ENCODE data around the gene SLCO2A1.

The SLCO2A1 gene

GRCh38 chr3:133933097-133934024 lies 96.4 kb downstream of the SLCO2A1 start:
- DNase-seq (ENCODE audit: low spot score): no peak
- H3K9me3 Mint-ChIP-seq: no peaks in the 10 kb centered on the region
- H3K36me3 Mint-ChIP-seq (ENCODE audit: low read depth): no peaks in the 10 kb centered on the region
- no peak overlapping the region for H3K27ac Mint-ChIP-seq
- H3K4me1 Mint-ChIP-seq (ENCODE audit: low read depth): peaks cover 1% of the 10 kb centered on the region
- H3K4me3 Mint-ChIP-seq: no peak overlapping the region
- peaks cover 9% of the 10 kb centered on the region for H3K27me3 Mint-ChIP-seq (ENCODE audit: low read depth)

GRCh38 chr3:133932009-133932408 lies 97.7 kb downstream of the SLCO2A1 start:
- DNase-seq (ENCODE audit: low spot score): no peak
- Mint-ChIP-seq H3K27me3 (ENCODE audit: low read depth) (peaks cover 12% of the 10 kb centered on the region), H3K9me3 (no peaks in the 10 kb centered on the region), H3K36me3 (ENCODE audit: low read depth) (no peaks in the 10 kb centered on the region), H3K4me1 (ENCODE audit: low read depth) (peaks cover 5% of the 10 kb centered on the region), H3K4me3 (no peak overlapping the region), H3K27ac (no peak overlapping the region)

GRCh38 chr3:133931084-133931483 lies 98.6 kb downstream of the SLCO2A1 start:
- H3K27ac Mint-ChIP-seq: no peak overlapping the region

GRCh38 chr3:133930341-133930933 lies 99.3 kb downstream of the SLCO2A1 start:
- Mint-ChIP-seq H3K9me3 (no peaks in the 10 kb centered on the region), H3K27ac (no peak overlapping the region), H3K4me3 (no peak overlapping the region), H3K27me3 (ENCODE audit: low read depth) (peaks cover 17% of the 10 kb centered on the region), H3K36me3 (ENCODE audit: low read depth) (no peaks in the 10 kb centered on the region), H3K4me1 (ENCODE audit: low read depth) (peaks cover 5% of the 10 kb centered on the region)
- no peak for DNase-seq (ENCODE audit: low spot score)

More at GRCh38 chr3:133931084-133931483, 98.6 kb downstream of the SLCO2A1 start:
- H3K27me3 Mint-ChIP-seq (ENCODE audit: low read depth): peaks cover 17% of the 10 kb centered on the region
- no peaks in the 10 kb centered on the region for H3K9me3 Mint-ChIP-seq
- DNase-seq (ENCODE audit: low spot score): no peak
- no peak overlapping the region for H3K4me3 Mint-ChIP-seq
- H3K36me3 Mint-ChIP-seq (ENCODE audit: low read depth): no peaks in the 10 kb centered on the region
- H3K4me1 Mint-ChIP-seq (ENCODE audit: low read depth): peaks cover 5% of the 10 kb centered on the region

- peak overlapping the region; percentile 17 for H3K4me3 Mint-ChIP-seq
- H3K27me3 Mint-ChIP-seq (ENCODE audit: low read depth): peaks cover 18% of the 10 kb centered on the region
- no peak overlapping the region for H3K27ac Mint-ChIP-seq
- peak; percentile 3 for DNase-seq (ENCODE audit: low spot score)
- peaks cover 5% of the 10 kb centered on the region for H3K4me1 Mint-ChIP-seq (ENCODE audit: low read depth)
- no peaks in the 10 kb centered on the region for H3K9me3 Mint-ChIP-seq
- no peaks in the 10 kb centered on the region for H3K36me3 Mint-ChIP-seq (ENCODE audit: low read depth)
These were observed 100.7 kb downstream of the SLCO2A1 start for GRCh38 chr3:133928903-133929607.

GRCh38 chr3:133928136-133928893 lies 101.4 kb downstream of the SLCO2A1 start:
- peaks cover 5% of the 10 kb centered on the region for H3K4me1 Mint-ChIP-seq (ENCODE audit: low read depth)
- H3K27ac Mint-ChIP-seq: no peak overlapping the region
- peaks cover 20% of the 10 kb centered on the region for H3K27me3 Mint-ChIP-seq (ENCODE audit: low read depth)

GRCh38 chr3:133927540-133928066 lies 102.1 kb downstream of the SLCO2A1 start:
- no peak overlapping the region for H3K27ac Mint-ChIP-seq
- H3K9me3 Mint-ChIP-seq: no peaks in the 10 kb centered on the region
- no peaks in the 10 kb centered on the region for H3K36me3 Mint-ChIP-seq (ENCODE audit: low read depth)
- H3K4me3 Mint-ChIP-seq: peak overlapping the region; percentile 71
- H3K27me3 Mint-ChIP-seq (ENCODE audit: low read depth): peaks cover 21% of the 10 kb centered on the region
- DNase-seq (ENCODE audit: low spot score): peak; percentile 75
- peaks cover 5% of the 10 kb centered on the region for H3K4me1 Mint-ChIP-seq (ENCODE audit: low read depth)

More at GRCh38 chr3:133928136-133928893, 101.4 kb downstream of the SLCO2A1 start:
- no peak for DNase-seq (ENCODE audit: low spot score)
- no peaks in the 10 kb centered on the region for H3K36me3 Mint-ChIP-seq (ENCODE audit: low read depth)
- no peaks in the 10 kb centered on the region for H3K9me3 Mint-ChIP-seq
- peak overlapping the region; percentile 71 for H3K4me3 Mint-ChIP-seq

GRCh38 chr3:133926736-133927539 lies 102.8 kb downstream of the SLCO2A1 start:
- DNase-seq (ENCODE audit: low spot score): no peak
- Mint-ChIP-seq H3K27me3 (ENCODE audit: low read depth) (peaks cover 24% of the 10 kb centered on the region), H3K27ac (no peak overlapping the region), H3K4me3 (peak overlapping the region; percentile 37), H3K4me1 (ENCODE audit: low read depth) (peaks cover 5% of the 10 kb centered on the region), H3K9me3 (no peaks in the 10 kb centered on the region), H3K36me3 (ENCODE audit: low read depth) (no peaks in the 10 kb centered on the region)

GRCh38 chr3:133925960-133926735 lies 103.6 kb downstream of the SLCO2A1 start:
- Mint-ChIP-seq H3K9me3 (no peaks in the 10 kb centered on the region), H3K27me3 (ENCODE audit: low read depth) (peaks cover 28% of the 10 kb centered on the region), H3K4me3 (no peak overlapping the region), H3K36me3 (ENCODE audit: low read depth) (no peaks in the 10 kb centered on the region), H3K4me1 (ENCODE audit: low read depth) (peaks cover 5% of the 10 kb centered on the region), H3K27ac (no peak overlapping the region)
- no peak for DNase-seq (ENCODE audit: low spot score)

GRCh38 chr3:133924041-133924440 lies 105.7 kb downstream of the SLCO2A1 start:
- no peak overlapping the region for H3K4me3 Mint-ChIP-seq
- no peak for DNase-seq (ENCODE audit: low spot score)

GRCh38 chr3:133921592-133921991 lies 108.1 kb downstream of the SLCO2A1 start:
- Mint-ChIP-seq H3K27ac (no peak overlapping the region), H3K4me3 (no peak overlapping the region), H3K36me3 (ENCODE audit: low read depth) (no peaks in the 10 kb centered on the region), H3K27me3 (ENCODE audit: low read depth) (peaks cover 41% of the 10 kb centered on the region), H3K4me1 (ENCODE audit: low read depth) (no peaks in the 10 kb centered on the region), H3K9me3 (no peaks in the 10 kb centered on the region)
- DNase-seq (ENCODE audit: low spot score): no peak

More at GRCh38 chr3:133924041-133924440, 105.7 kb downstream of the SLCO2A1 start:
- Mint-ChIP-seq H3K9me3 (no peaks in the 10 kb centered on the region), H3K27me3 (ENCODE audit: low read depth) (peaks cover 42% of the 10 kb centered on the region), H3K4me1 (ENCODE audit: low read depth) (peaks cover 4% of the 10 kb centered on the region), H3K36me3 (ENCODE audit: low read depth) (no peaks in the 10 kb centered on the region), H3K27ac (no peak overlapping the region)

- Mint-ChIP-seq H3K27me3 (ENCODE audit: low read depth) (peaks cover 30% of the 10 kb centered on the region), H3K4me3 (no peak overlapping the region), H3K36me3 (ENCODE audit: low read depth) (no peaks in the 10 kb centered on the region), H3K9me3 (no peaks in the 10 kb centered on the region), H3K4me1 (ENCODE audit: low read depth) (no peaks in the 10 kb centered on the region), H3K27ac (no peak overlapping the region)
- no peak for DNase-seq (ENCODE audit: low spot score)
These were observed 112.6 kb downstream of the SLCO2A1 start for GRCh38 chr3:133917144-133917543.

Data from T-helper 2 cell treated with Interferon-gamma antibody and Interleukin-4, amounts not matched to agents 5 μg/mL and 100 μg/mL, for 36 hours (primary cell).